IPS DF 6.9 (cell line): ENCODE results near the gene ZBED3.
"Not testable (repeated sequence)": the region's sequence is repeated elsewhere in the genome, so short reads cannot be mapped to it uniquely, and the experiment has no call there.

Experiments
- DNase-seq: peaks from one replicate; pipeline ENCODE4 v3.0.0-alpha.2; 2013; ENCODE audit warnings: low read depth, low spot score
- H3K27ac ChIP-seq: one replicate; pipeline ENCODE4 v1.5.1; 2013; ENCODE audit warnings: low read length, control low read depth
- H3K27me3 ChIP-seq: 2 replicates; pipeline ENCODE4 v1.6.1; 2013; ENCODE audit warnings: mild to moderate bottlenecking, low read length; ENCODE audit not compliant: control insufficient read depth, insufficient read depth
- H3K36me3 ChIP-seq: 2 replicates; pipeline ENCODE4 v1.6.1; 2013; ENCODE audit warnings: low read length; ENCODE audit not compliant: control insufficient read depth, insufficient read depth
- H3K4me1 ChIP-seq: 2 replicates; pipeline ENCODE4 v1.6.1; 2013; ENCODE audit warnings: low read length; ENCODE audit not compliant: control insufficient read depth, insufficient read depth
- H3K4me3 ChIP-seq: 2 replicates; pipeline ENCODE4 v1.5.1; 2013; ENCODE audit warnings: mild to moderate bottlenecking, low read length
- H3K9me3 ChIP-seq: 2 replicates; pipeline ENCODE4 v1.6.1; 2013; ENCODE audit warnings: low read length, inconsistent platforms; ENCODE audit not compliant: control insufficient read depth, insufficient read depth
- WGBS: extraction: QIAGEN DNeasy Blood & Tissue Kit; methylation state at CpG from one replicate; pipeline ENCODE4 v1.1.7; 2013; ENCODE audit warnings: mixed read lengths, missing lambda C conversion rate; ENCODE audit not compliant: insufficient read length, insufficient coverage; 5-methylcytosine and 5-hydroxymethylcytosine counted together

Gene ZBED3

GRCh38 chr5:77086689-77087483 lies at the start of gene ZBED3:
TSS of gene ZBED3 (minus strand) at chr5:77087285. CDS start at chr5:77077878, 9,407 bp downstream.
- H3K4me3 ChIP-seq: peak within 1 kb of the TSS; percentile 62; the same call in 1 of the 2 replicates
- H3K36me3 ChIP-seq: no peaks in the 10 kb centered on the region
- no peaks in the 10 kb centered on the region for H3K9me3 ChIP-seq
- no peaks in the 10 kb centered on the region for H3K27me3 ChIP-seq
- H3K27ac ChIP-seq: no peak within 1 kb of the TSS
- no peaks in the 10 kb centered on the region; the same call in 1 of the 2 replicates for H3K4me1 ChIP-seq
- WGBS: no CpG with 5 or more reads among the region's 63 CpGs
- no peak for DNase-seq

GRCh38 chr5:77133061-77133758 lies 46.1 kb upstream of the ZBED3 start:
- Histone ChIP-seq H3K27me3 (no peaks in the 10 kb centered on the region), H3K4me1 (no peaks in the 10 kb centered on the region), H3K27ac (no peak overlapping the region), H3K9me3 (no peaks in the 10 kb centered on the region), H3K36me3 (no peaks in the 10 kb centered on the region), H3K4me3 (no peak overlapping the region)
- DNase-seq: no peak
- WGBS: no CpG with 5 or more reads among the region's 1 CpG

- H3K36me3 ChIP-seq: no peaks in the 10 kb centered on the region
- no peak overlapping the region for H3K4me3 ChIP-seq
- no peaks in the 10 kb centered on the region for H3K4me1 ChIP-seq
- H3K27ac ChIP-seq: no peak overlapping the region
- WGBS: 100% methylated on average over 1 of the region's 3 CpGs
- no peaks in the 10 kb centered on the region for H3K27me3 ChIP-seq
- DNase-seq: no peak
- H3K9me3 ChIP-seq: no peaks in the 10 kb centered on the region
Observed at GRCh38 chr5:77131361-77131760, 44.3 kb upstream of the ZBED3 start.

- WGBS: no CpG with 5 or more reads among the region's 9 CpGs
- no peaks in the 10 kb centered on the region for H3K27me3 ChIP-seq
- H3K36me3 ChIP-seq: no peaks in the 10 kb centered on the region
- no peak overlapping the region for H3K27ac ChIP-seq
- no peaks in the 10 kb centered on the region for H3K9me3 ChIP-seq
- peak; percentile 27 for DNase-seq
- H3K4me1 ChIP-seq: no peaks in the 10 kb centered on the region
- H3K4me3 ChIP-seq: no peak overlapping the region
Observed at GRCh38 chr5:77129391-77129990, 42.4 kb upstream of the ZBED3 start.

- WGBS: no CpG with 5 or more reads among the region's 5 CpGs
Observed at GRCh38 chr5:77128411-77129061, 41.5 kb upstream of the ZBED3 start.

GRCh38 chr5:77123057-77123456 lies 36.0 kb upstream of the ZBED3 start:
- Histone ChIP-seq H3K27me3 (no peaks in the 10 kb centered on the region), H3K4me1 (no peaks in the 10 kb centered on the region), H3K36me3 (no peaks in the 10 kb centered on the region), H3K4me3 (no peak overlapping the region), H3K27ac (no peak overlapping the region), H3K9me3 (no peaks in the 10 kb centered on the region)
- no peak for DNase-seq
- WGBS: no CpG with 5 or more reads among the region's 6 CpGs

More at GRCh38 chr5:77128411-77129061, 41.5 kb upstream of the ZBED3 start:
- H3K36me3 ChIP-seq: no peaks in the 10 kb centered on the region
- H3K27ac ChIP-seq: no peak overlapping the region
- no peak overlapping the region for H3K4me3 ChIP-seq
- H3K9me3 ChIP-seq: no peaks in the 10 kb centered on the region
- H3K4me1 ChIP-seq: no peaks in the 10 kb centered on the region
- DNase-seq: no peak
- H3K27me3 ChIP-seq: no peaks in the 10 kb centered on the region

- Histone ChIP-seq H3K36me3 (no peaks in the 10 kb centered on the region), H3K27ac (no peak overlapping the region), H3K4me1 (no peaks in the 10 kb centered on the region), H3K4me3 (no peak overlapping the region), H3K9me3 (no peaks in the 10 kb centered on the region), H3K27me3 (no peaks in the 10 kb centered on the region)
- no CpG with 5 or more reads among the region's 2 CpGs for WGBS
- no peak for DNase-seq
Observed at GRCh38 chr5:77120706-77121105, 33.6 kb upstream of the ZBED3 start.

- Histone ChIP-seq H3K9me3 (no peaks in the 10 kb centered on the region), H3K36me3 (no peaks in the 10 kb centered on the region)
Observed at GRCh38 chr5:77120086-77120485, 33.0 kb upstream of the ZBED3 start.

GRCh38 chr5:77117161-77117560 lies 30.1 kb upstream of the ZBED3 start:
- no CpG with 5 or more reads among the region's 2 CpGs for WGBS
- H3K4me3 ChIP-seq: no peak overlapping the region
- H3K4me1 ChIP-seq: no peaks in the 10 kb centered on the region
- no peaks in the 10 kb centered on the region for H3K27me3 ChIP-seq
- no peak for DNase-seq
- H3K9me3 ChIP-seq: no peaks in the 10 kb centered on the region
- H3K36me3 ChIP-seq: no peaks in the 10 kb centered on the region
- H3K27ac ChIP-seq: no peak overlapping the region

More at GRCh38 chr5:77120086-77120485, 33.0 kb upstream of the ZBED3 start:
- Histone ChIP-seq H3K4me3 (no peak overlapping the region), H3K4me1 (no peaks in the 10 kb centered on the region), H3K27me3 (no peaks in the 10 kb centered on the region), H3K27ac (no peak overlapping the region)
- WGBS: 100% methylated on average over 1 of the region's 2 CpGs
- no peak for DNase-seq

GRCh38 chr5:77107035-77107434 lies 19.9 kb upstream of the ZBED3 start:
- not testable (repeated sequence) for H3K4me3 ChIP-seq, H3K4me1 ChIP-seq, DNase-seq, H3K27ac ChIP-seq, H3K27me3 ChIP-seq, H3K36me3 ChIP-seq, H3K9me3 ChIP-seq
- no CpG with 5 or more reads among the region's 4 CpGs for WGBS
